Lower leg skin (tissue), 4 donors: ENCODE data around the gene HSPG2. TPM values are rescaled to one million over a fixed set of nuclear protein-coding genes. Genes with fewer than 3 reads are reported as not detected.

Source experiments
- DNase-seq, 2 donors: peaks; one replicate each; pipeline ENCODE4 v3.0.0-alpha.2; 2019; ENCODE audit warnings: low spot score in 2 of 2
- H3K4me3 ChIP-seq: fragments of 200-600 bp; sonication (generic); 2 replicates; pipeline ENCODE4 v1.5.1; 2017; ENCODE audit warnings: mild to moderate bottlenecking, low read depth; ENCODE audit not compliant: poor library complexity, severe bottlenecking
- POLR2A ChIP-seq, 2 donors: fragments of 450-650 bp; IDR thresholded peaks; one replicate each; pipeline ENCODE4 v1.6.1; 2016 to 2017; ENCODE audit warnings: antibody characterized with exemption in 2 of 2, mild to moderate bottlenecking in 1 of 2, moderate library complexity in 1 of 2
- WGBS, 2 donors: methylation state at CpG; one replicate each; pipeline ENCODE4 v1.1.5; 2018; 5-methylcytosine and 5-hydroxymethylcytosine counted together
- intact Hi-C: fragments of 100-400 bp; cut with DNase I; formaldehyde crosslinking; loops from one replicate; pipeline ENCODE4 v1.15.0; 2023; ENCODE audit warnings: low total_unique reads
- total RNA-seq, 4 donors: library from RNA; depleted of rRNA; stranded (reverse); fragments of >200 nt; gene quantifications; one replicate each; pipeline ENCODE4 v1.1.0, GENCODE V29; 2016
- TF ChIP-seq, protein P1 (sequence below), 3 donors: fragments of 450-650 bp; IDR thresholded peaks; one replicate each; pipeline ENCODE4 v1.5.1; 2016; ENCODE audit warnings: antibody characterized with exemption in 3 of 3, mild to moderate bottlenecking in 3 of 3, moderate library complexity in 2 of 3

The HSPG2 gene
- total RNA-seq, 4 donors from 2014 or later: 67.9 to 171 (median 99.6) TPM

DNA sequence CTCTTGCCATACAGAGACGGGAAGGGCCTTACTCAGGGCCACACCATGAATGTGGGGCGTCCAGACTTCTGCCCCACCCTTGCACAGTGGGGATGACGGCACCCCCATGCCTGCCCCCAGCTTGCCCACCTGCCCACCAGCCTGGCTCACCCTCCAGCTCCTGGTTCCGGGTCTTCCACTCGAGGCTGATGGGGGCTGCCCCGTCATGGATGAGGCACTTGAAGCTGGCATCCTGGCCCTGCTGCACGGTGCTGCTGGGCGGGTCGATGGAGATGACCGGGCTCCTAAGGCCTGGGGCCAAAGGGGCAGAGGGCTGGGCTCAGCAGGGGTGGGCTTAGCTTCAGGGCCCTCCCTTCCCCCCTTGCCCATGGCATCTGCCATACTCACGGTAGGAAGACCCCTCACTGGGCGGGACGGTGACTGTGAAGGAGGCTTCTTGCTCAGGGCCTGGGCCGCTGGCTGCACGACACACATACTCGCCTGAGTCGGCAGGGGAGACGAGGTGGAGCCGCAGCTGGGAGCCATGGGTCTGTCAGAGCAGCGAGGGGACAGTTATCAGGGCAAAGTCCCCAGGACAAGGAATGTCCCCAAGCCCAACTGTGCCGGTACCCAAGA lies 95.2 kb downstream of the HSPG2 start:
- DNase-seq: no peak
- no peak for TF ChIP-seq POLR2A (IDR thresholded peaks at IDR 0.05)
- TF ChIP-seq, protein P1, sequence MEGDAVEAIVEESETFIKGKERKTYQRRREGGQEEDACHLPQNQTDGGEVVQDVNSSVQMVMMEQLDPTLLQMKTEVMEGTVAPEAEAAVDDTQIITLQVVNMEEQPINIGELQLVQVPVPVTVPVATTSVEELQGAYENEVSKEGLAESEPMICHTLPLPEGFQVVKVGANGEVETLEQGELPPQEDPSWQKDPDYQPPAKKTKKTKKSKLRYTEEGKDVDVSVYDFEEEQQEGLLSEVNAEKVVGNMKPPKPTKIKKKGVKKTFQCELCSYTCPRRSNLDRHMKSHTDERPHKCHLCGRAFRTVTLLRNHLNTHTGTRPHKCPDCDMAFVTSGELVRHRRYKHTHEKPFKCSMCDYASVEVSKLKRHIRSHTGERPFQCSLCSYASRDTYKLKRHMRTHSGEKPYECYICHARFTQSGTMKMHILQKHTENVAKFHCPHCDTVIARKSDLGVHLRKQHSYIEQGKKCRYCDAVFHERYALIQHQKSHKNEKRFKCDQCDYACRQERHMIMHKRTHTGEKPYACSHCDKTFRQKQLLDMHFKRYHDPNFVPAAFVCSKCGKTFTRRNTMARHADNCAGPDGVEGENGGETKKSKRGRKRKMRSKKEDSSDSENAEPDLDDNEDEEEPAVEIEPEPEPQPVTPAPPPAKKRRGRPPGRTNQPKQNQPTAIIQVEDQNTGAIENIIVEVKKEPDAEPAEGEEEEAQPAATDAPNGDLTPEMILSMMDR (IDR thresholded peaks at IDR 0.05): no peak
- WGBS, 2 donors: 86 to 89% methylated on average over 16 to 20 of the region's 21 CpGs
- no peak overlapping the region for H3K4me3 ChIP-seq
- intact Hi-C loops: no loop called here

DNA sequence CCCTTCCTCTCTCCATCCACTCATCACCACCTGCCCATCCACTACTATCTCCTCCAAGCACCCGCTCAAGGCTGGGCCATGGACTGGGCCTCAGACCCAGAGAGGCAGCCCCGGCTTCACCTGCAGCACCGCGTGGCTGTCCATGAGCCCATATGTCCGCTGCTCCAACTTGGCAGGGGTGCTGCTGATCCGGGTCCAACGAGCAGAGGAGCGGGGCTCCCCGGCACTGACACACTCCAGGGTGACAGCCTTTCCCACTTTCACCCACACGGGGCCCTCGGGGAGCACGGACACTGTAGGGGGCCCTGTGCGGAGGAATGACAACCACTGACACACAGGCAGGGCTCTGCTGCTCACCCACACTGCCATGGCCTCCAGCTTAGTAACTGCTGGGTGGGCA lies 96.1 kb downstream of the HSPG2 start:
- DNase-seq: no peak
- intact Hi-C loops: no loop called here
- H3K4me3 ChIP-seq: no peak overlapping the region
- WGBS, 2 donors: 91 to 93% methylated on average over 13 of the region's 13 CpGs
- TF ChIP-seq, protein P1 (IDR thresholded peaks at IDR 0.05): no peak
- TF ChIP-seq POLR2A (IDR thresholded peaks at IDR 0.05): no peak

DNA sequence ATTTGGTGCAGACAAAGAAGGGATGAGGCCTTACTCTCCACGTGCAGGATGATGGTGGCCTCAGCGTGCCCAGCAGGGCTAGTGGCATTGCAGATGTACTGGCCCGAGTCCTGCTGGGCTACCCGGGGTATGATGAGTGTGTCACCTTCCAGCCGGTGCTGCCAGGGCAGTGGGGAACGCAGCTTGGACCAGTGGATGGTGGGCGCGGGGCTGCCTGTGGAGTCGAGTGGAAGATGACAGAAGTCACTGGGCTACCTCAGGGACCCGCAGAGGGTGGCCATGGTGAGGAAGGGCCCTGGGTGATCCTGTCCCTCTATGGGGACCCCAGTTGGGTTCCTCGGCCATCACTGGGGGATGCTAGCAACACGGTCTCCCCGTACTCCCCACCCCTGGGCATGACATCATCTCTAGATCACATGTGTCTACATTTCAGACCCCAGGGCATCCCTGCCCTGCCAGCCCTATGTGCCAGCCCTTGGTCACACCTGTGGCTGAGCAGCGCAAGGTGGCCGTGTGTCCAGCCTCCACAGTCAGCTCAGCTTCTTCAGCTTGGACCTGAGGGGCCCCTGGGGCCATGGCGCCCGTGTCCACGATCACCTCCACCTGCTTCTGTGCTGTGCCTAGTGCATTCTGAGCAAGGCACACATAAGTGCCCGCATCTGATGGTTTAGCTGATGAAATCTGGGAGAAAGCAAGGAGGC lies 97.6 kb downstream of the HSPG2 start:
- DNase-seq: no peak
- WGBS, 2 donors: 93 to 94% methylated on average over 15 to 19 of the region's 19 CpGs

DNA sequence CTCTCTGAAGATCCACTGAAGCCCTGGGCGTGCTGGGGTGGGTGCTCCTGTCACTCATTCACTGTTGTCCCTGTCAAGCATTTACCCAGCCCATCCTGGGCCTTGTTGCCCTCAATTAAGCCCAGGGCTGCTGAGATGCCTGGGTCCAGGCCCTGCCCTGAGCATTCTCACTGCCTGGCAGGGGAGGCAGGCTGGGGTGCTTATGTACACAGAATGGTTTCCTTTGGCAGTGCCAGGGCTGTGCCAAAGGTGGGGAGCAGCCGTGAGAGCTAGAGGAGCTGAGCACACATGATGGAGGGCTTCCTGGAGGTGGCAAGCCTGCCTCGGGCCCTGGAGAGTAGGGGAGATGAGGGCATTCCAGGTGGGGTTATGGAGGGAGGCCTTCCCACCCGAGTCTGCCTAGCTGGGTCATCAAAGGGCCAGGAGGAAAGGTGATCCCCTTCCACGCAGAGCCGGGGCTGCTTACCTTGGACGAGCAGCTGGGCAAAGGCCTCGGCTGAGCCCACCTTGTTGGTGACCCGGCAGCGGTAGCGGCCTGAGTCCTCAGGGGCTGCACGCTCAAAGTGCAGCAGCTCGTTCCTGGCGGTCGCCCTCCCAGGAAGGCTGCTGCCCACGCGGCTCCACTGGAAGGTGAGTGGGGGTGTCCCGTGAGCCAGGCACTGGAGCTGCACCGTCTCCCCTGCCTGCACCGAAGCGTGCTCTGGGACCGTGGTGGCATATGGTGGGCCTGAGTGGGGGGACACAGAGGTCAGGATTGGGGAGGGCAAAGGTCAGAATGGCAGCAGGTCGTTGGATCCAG lies 98.6 kb downstream of the HSPG2 start:
- H3K4me3 ChIP-seq: no peak overlapping the region
- DNase-seq: no peak
- TF ChIP-seq, protein P1 (IDR thresholded peaks at IDR 0.05): no peak
- no peak for TF ChIP-seq POLR2A (IDR thresholded peaks at IDR 0.05)
- WGBS, 2 donors: 85 to 92% methylated on average over 10 to 18 of the region's 23 CpGs
- intact Hi-C loops: no loop called here

More for the DNA sequence above, 97.6 kb downstream of the HSPG2 start:
- TF ChIP-seq POLR2A (IDR thresholded peaks at IDR 0.05): no peak
- TF ChIP-seq, protein P1 (IDR thresholded peaks at IDR 0.05): no peak
- intact Hi-C loops: no loop called here
- no peak overlapping the region for H3K4me3 ChIP-seq

DNA sequence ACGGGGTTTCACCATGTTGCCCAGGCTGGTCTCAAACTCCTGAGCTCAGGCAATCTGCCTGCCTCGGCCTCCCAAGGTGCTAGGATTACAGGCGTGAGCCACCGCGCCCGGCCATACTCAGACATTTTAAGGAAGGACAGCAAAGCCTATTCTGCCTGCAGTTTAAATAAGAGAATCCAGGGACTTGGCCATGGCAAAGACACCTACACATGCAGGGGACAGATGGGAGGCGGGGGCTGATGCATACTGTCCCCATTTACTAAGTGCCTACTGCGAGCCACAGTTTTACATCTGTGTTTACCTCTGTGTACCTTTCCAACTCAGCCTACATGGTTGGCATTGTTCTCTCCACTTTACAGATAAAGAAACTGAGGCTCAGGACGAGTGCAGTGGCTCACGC lies 99.6 kb downstream of the HSPG2 start:
- DNase-seq: no peak
- WGBS, 2 donors: 96% methylated on average over 10 of the region's 10 CpGs
- TF ChIP-seq POLR2A (IDR thresholded peaks at IDR 0.05): no peak
- TF ChIP-seq, protein P1 (IDR thresholded peaks at IDR 0.05): no peak
- H3K4me3 ChIP-seq: no peak overlapping the region
- intact Hi-C loops: no loop called here
